ENCODE data around the gene MLPH. TPM values are rescaled to one million over a fixed set of nuclear protein-coding genes. Genes with fewer than 3 reads are reported as not detected.

MLPH gene
- total RNA-seq, 3 donors from 2014 or later: 0.38 to 0.48 (median 0.47) TPM

DNA sequence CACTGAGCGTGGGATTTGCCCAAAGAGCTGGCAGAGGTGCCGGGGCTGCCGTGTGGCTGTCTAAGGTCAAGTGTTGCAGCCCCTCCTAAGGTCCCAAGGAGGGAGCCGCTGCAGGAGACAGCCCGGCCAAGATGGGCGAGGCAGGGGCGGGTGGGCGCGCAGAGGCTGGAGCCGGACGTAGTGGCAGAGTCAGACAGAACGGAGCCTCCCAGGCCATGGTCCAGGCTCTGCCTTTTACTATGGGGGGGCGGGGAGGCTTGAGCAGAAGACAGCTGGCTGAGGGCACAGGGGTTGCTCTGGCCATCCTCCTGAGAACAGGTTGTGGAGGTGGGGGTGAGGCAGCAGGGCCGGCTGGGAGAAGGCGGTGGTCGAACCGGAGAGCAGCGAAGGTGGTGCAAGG lies 51.9 kb downstream of the MLPH start:
- peaks cover 2% of the 10 kb centered on the region for H3K27me3 Mint-ChIP-seq (ENCODE audit: low read depth)
- H3K4me1 Mint-ChIP-seq (ENCODE audit: low read depth): no peaks in the 10 kb centered on the region
- no peak overlapping the region for H3K4me3 Mint-ChIP-seq
- ATAC-seq (no peak), DNase-seq (no peak)
- H3K9me3 Mint-ChIP-seq: no peaks in the 10 kb centered on the region
- no peaks in the 10 kb centered on the region for H3K36me3 Mint-ChIP-seq (ENCODE audit: insufficient read depth)

DNA sequence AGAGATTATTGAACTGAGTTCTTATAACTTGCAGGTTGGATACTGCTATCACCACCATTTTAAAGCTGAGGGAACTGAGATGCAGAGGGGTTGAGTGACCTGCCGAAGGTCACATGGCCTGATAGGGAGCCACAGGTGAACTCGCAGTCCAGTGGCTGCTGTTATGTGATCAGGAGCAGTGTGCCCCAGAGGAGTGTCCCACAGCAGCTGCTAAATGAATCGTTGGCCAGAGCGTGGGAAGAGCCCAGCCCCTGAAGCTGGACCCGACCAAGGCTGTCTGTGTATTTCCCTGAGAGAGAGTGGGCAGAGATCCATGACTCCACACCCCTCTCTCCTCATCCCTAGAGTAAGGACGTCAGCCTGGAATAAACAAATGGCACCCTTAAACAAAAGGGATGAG lies 52.6 kb downstream of the MLPH start:
- no peaks in the 10 kb centered on the region for H3K9me3 Mint-ChIP-seq
- DNase-seq (no peak), ATAC-seq (no peak)
- no peak overlapping the region for H3K4me3 Mint-ChIP-seq
- H3K4me1 Mint-ChIP-seq (ENCODE audit: low read depth): no peaks in the 10 kb centered on the region
- no peaks in the 10 kb centered on the region for H3K36me3 Mint-ChIP-seq (ENCODE audit: insufficient read depth)
- peaks cover 2% of the 10 kb centered on the region for H3K27me3 Mint-ChIP-seq (ENCODE audit: low read depth)

DNA sequence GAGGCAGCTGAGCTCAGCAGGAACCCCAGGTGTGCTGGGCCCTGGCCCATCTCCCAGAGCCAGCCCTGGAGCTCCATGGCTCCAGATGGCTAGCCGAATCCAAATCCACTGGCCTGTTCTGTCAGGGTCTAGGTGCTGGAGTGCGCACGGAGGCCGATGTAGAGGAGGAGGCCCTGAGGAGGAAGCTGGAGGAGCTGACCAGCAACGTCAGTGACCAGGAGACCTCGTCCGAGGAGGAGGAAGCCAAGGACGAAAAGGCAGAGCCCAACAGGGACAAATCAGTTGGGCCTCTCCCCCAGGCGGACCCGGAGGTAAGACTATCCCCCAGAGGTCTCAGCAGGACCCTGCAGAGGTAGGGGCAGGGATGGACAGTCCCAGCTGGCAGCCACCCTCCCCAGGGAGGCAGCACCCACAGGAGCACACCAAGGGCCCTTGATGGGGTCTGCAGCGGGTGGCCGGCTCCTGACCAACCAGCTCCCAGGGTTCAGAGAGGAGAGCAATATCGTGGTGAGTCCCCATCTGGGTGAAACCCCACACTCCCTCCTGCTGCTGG lies 53.2 kb downstream of the MLPH start:
- no peak overlapping the region for H3K4me3 Mint-ChIP-seq

DNA sequence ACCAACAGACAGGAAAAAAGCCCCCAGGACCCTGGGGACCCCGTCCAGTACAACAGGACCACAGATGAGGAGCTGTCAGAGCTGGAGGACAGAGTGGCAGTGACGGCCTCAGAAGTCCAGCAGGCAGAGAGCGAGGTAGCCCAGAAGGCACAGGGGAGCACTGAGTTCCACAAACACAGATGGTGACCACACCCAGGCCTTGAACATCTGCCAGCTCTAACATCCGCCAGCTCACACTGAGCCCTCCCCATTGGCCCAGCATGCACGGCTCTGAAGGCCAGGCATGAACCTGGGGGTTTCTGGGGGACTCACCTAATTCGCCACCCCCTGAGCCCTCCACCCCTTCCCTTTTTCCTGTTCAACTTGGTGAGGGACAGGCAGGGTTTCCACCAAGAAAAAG lies 53.8 kb downstream of the MLPH start:
- H3K4me3 Mint-ChIP-seq: no peak overlapping the region
- no peaks in the 10 kb centered on the region for H3K36me3 Mint-ChIP-seq (ENCODE audit: insufficient read depth)
- H3K27me3 Mint-ChIP-seq (ENCODE audit: low read depth): peaks cover 2% of the 10 kb centered on the region
- H3K4me1 Mint-ChIP-seq (ENCODE audit: low read depth): no peaks in the 10 kb centered on the region
- H3K9me3 Mint-ChIP-seq: no peaks in the 10 kb centered on the region
- DNase-seq (no peak), ATAC-seq (no peak)

More for the DNA sequence above, 53.2 kb downstream of the MLPH start:
- ATAC-seq: no peak
- no peak for DNase-seq
- Mint-ChIP-seq H3K27me3 (ENCODE audit: low read depth) (peaks cover 2% of the 10 kb centered on the region), H3K4me1 (ENCODE audit: low read depth) (no peaks in the 10 kb centered on the region), H3K36me3 (ENCODE audit: insufficient read depth) (no peaks in the 10 kb centered on the region), H3K9me3 (no peaks in the 10 kb centered on the region)

DNA sequence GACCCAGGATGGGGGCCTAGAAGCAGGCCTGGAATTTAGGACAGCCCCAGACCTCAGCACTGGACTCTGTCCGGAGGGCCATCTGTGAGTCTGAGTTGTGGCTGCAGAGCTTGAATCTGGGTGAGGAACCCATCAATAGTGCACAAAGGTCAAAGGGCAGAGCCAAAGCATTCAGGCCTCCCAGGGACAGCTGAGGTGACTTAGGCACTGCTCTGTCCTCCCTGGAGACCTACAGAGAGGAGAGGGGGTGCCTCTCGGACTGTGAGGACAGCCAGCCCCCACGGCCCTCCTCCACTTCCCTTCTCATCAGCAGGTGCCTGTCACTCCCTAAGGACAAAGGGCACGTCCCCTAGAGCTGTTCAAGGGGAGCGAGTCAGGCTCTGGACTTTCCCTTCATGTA lies 54.2 kb downstream of the MLPH start:
- Mint-ChIP-seq H3K27me3 (ENCODE audit: low read depth) (peaks cover 2% of the 10 kb centered on the region), H3K4me1 (ENCODE audit: low read depth) (no peaks in the 10 kb centered on the region), H3K4me3 (no peak overlapping the region), H3K9me3 (no peaks in the 10 kb centered on the region), H3K36me3 (ENCODE audit: insufficient read depth) (no peaks in the 10 kb centered on the region)
- DNase-seq (no peak), ATAC-seq (no peak)

DNA sequence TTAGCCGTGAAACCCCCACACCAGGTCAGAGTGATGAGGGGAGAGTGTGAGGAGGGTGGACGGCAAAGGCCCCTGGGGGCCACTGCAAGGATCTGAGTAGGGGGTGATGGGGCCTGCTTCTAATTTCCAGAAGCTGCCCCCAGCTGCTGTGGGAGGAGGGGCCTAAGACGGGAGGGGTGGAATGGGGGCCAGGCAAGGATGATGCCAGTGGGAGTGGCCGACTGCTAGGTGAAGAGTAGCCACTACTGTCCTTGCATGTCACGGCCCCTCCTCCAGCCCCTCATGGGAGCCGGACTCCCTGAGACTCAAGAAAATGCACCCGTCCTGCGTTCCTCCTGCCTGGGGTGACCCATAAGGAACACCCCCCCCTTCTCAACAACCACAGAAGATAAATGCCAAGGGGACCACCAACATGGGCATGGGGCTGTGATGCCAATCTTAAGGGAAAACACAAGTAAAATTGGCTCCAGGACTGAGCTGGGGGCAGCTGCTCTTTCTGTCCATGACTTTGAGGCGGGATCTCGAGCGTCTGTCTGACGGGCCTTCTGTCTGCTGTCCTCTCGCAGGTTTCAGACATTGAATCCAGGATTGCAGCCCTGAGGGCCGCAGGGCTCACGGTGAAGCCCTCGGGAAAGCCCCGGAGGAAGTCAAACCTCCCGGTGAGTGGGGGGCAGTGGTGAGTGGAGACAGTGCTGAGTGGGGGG lies 55.1 kb downstream of the MLPH start:
- ATAC-seq (no peak), DNase-seq (no peak)
- Mint-ChIP-seq H3K36me3 (ENCODE audit: insufficient read depth) (no peaks in the 10 kb centered on the region), H3K27me3 (ENCODE audit: low read depth) (peaks cover 2% of the 10 kb centered on the region), H3K4me1 (ENCODE audit: low read depth) (no peaks in the 10 kb centered on the region), H3K9me3 (no peaks in the 10 kb centered on the region), H3K4me3 (no peak overlapping the region)

DNA sequence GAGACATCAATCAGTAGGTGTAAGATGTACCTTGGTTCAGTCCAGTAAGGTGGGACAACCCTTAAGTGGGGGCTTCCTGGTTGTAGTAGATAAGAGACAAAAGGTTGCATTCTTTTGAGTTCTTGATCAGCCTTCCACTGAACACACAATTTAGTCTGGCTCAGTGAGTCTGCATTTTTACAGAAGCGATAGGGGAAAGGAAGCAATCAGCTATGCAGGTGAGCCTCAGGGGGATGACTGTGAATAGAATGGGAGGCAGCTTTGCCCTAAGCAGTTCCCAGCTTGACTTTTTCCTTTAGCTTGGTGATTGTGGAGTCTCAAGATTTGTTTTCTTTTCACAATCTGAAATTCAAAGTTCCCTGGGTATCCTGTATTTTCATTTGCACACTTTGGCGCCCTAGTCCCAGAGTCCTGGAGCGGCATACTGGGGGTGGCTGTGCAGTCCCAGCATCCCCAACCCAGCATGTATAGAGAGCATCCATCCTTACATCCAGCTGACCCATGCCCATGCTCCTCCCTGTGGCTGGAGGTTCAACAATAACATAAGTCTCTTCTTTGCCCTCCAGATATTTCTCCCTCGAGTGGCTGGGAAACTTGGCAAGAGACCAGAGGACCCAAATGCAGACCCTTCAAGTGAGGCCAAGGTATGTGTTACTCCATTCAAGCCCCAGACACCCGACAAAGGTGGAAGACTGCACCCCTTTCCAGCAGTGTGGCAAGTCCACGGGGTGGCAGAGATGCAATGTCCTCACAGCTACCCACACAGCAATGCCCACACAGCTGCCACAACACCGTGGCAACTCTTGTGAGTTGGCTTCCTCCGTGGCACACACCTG lies 59.2 kb downstream of the MLPH start:
- ATAC-seq: no peak
- no peak for DNase-seq
- Mint-ChIP-seq H3K9me3 (no peaks in the 10 kb centered on the region), H3K4me3 (no peak overlapping the region), H3K36me3 (ENCODE audit: insufficient read depth) (no peaks in the 10 kb centered on the region), H3K27me3 (ENCODE audit: low read depth) (no peaks in the 10 kb centered on the region), H3K4me1 (ENCODE audit: low read depth) (no peaks in the 10 kb centered on the region)

DNA sequence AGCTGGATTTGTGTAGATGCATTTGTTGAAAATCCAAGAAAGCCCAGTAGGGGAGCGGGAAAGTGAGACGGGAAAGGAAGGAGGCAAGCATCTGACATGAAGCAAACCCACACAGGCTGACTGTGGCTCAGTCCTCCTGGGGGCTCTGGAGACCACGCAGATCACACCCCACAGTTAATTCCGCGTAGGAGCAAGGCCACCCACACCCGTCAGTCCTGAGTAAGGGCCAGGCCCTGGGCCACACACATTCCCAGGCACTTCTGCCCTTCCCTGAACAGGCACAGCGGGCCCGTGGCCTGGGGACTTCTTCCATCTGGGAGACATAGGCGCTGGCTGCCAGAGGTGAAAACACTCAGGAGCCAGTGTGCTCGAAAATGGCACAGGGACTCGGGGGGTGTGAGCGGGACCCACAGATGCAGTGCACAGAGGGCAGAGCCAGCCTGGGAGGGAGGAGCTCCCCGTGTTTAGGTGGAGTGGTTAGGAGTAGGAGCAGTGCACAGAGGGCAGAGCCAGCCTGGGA lies 59.9 kb downstream of the MLPH start:
- DNase-seq: no peak
- ATAC-seq: no peak
- no peaks in the 10 kb centered on the region for H3K27me3 Mint-ChIP-seq (ENCODE audit: low read depth)
- no peaks in the 10 kb centered on the region for H3K36me3 Mint-ChIP-seq (ENCODE audit: insufficient read depth)
- no peaks in the 10 kb centered on the region for H3K4me1 Mint-ChIP-seq (ENCODE audit: low read depth)
- no peak overlapping the region for H3K4me3 Mint-ChIP-seq
- no peaks in the 10 kb centered on the region for H3K9me3 Mint-ChIP-seq

DNA sequence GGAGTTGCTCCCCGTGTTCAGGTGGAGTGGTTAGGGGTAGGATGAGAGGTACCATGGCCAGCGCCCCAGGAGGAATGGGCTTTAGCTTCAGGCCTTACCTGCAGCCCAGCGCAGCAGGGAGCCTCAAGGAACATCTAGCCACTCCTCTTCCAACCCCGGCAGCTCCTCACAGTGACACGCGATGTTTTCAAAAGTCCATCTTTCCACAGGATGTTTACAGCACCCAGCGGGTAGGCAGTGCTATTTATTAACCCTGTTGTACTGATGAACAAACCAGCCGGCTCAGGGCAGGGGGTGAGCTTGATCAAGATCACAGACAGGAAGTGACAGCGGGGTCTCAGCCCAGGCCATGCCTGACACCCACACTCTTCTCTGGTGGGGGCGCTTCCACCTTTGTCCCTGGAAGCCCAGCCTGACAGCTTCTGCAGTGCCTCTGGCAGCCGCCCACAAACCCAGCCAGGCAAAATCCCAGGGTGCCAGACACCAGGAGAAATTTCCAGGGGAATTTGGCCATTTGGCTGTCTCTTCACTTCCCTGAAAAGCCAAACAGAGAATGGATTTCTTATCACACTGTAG lies 60.9 kb downstream of the MLPH start:
- Mint-ChIP-seq H3K9me3 (no peaks in the 10 kb centered on the region), H3K36me3 (ENCODE audit: insufficient read depth) (no peaks in the 10 kb centered on the region), H3K27me3 (ENCODE audit: low read depth) (no peaks in the 10 kb centered on the region), H3K4me3 (no peak overlapping the region), H3K4me1 (ENCODE audit: low read depth) (no peaks in the 10 kb centered on the region)
- DNase-seq (no peak), ATAC-seq (no peak)

DNA sequence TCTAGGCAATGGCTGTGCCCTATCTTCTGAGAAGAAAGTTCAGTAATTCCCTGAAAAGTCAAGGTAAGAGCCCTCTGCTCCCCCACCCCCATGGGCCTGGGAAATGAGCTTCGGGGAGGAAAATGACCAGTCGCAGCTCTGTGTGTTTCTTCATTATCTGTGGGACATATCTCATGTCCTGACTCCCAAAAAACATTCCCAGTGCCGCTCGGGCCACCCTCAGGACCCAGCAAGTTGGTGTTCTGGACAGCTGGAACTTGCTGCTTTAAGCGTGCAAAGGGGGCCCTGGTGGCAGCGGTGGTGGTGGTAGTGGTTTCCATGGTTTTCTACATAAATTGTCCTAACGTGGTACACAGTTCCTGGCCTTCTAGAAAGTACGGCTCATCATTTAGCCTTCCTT lies 62.2 kb downstream of the MLPH start:
- no peak for ATAC-seq
- DNase-seq: no peak
- H3K9me3 Mint-ChIP-seq: no peaks in the 10 kb centered on the region
- H3K4me3 Mint-ChIP-seq: no peak overlapping the region
- H3K36me3 Mint-ChIP-seq (ENCODE audit: insufficient read depth): no peaks in the 10 kb centered on the region
- no peaks in the 10 kb centered on the region for H3K4me1 Mint-ChIP-seq (ENCODE audit: low read depth)
- H3K27me3 Mint-ChIP-seq (ENCODE audit: low read depth): peaks cover 4% of the 10 kb centered on the region

DNA sequence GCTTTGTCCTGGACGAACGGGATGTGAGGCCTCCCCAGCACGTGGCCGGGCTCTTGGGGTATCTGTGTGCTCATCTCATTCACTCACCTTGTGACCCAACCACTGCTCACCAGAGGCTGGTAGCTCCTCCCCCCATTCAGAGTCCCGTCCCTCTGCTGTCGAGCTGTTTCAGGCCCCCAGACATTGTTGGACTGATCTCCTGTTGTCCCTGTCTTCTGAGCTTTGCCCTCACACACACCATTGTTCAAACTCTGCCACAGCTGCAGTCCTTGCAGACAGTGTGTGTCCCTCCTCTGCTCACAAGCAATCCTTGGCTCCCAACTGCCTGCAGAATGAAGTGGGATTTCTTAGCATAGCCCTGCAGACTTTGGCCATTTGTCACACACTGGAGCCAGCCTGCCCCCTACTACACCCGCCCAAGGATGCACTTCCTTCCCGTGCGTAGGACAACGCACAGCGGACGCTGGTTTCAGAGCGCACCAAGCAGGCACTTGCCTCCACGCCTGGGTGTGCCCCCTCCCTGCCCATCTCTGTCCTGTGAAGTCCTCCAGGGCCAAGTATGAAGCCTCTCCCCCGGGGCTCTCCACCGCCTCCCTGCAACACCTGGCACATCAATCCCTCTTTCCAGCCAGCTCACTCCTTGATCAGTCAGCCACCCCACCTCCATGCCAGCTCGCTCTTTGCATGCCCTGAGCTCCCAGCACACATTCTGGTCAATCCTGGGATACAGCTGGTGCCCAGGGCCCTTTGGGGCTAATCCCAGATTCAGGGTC lies 62.8 kb downstream of the MLPH start:
- Mint-ChIP-seq H3K9me3 (no peaks in the 10 kb centered on the region), H3K36me3 (ENCODE audit: insufficient read depth) (no peaks in the 10 kb centered on the region), H3K4me1 (ENCODE audit: low read depth) (no peaks in the 10 kb centered on the region), H3K4me3 (no peak overlapping the region), H3K27me3 (ENCODE audit: low read depth) (peaks cover 4% of the 10 kb centered on the region)
- ATAC-seq: no peak
- no peak for DNase-seq

DNA sequence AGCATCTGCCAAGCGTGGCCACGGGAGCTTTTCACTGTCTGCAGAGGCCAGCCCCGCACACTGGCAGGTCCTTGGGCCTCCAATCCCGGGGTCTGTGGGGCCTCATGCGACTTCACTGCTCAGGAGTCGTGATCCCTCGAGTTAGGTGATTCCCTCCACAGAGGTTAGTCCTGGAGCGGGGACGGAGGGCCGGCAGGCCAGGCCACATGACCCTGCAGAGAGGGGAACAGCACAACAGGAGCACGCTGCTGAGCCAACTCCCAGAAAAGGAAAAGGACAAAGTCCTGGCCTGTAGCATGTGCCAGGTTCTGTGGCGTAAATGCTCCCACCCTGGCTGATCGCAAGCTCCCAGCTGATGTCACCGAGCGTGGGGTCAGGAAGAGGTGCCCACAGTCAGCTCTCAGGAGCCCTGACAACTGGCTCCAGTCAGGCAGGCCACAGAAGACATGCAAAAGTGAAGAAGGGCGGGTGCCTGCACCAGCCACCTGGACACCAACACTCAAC lies 64.1 kb downstream of the MLPH start:
- no peaks in the 10 kb centered on the region for H3K4me1 Mint-ChIP-seq (ENCODE audit: low read depth)
- peaks cover 4% of the 10 kb centered on the region for H3K27me3 Mint-ChIP-seq (ENCODE audit: low read depth)
- no peak for ATAC-seq
- H3K4me3 Mint-ChIP-seq: no peak overlapping the region
- H3K36me3 Mint-ChIP-seq (ENCODE audit: insufficient read depth): no peaks in the 10 kb centered on the region
- H3K9me3 Mint-ChIP-seq: peaks cover 6% of the 10 kb centered on the region
- no peak for DNase-seq

DNA sequence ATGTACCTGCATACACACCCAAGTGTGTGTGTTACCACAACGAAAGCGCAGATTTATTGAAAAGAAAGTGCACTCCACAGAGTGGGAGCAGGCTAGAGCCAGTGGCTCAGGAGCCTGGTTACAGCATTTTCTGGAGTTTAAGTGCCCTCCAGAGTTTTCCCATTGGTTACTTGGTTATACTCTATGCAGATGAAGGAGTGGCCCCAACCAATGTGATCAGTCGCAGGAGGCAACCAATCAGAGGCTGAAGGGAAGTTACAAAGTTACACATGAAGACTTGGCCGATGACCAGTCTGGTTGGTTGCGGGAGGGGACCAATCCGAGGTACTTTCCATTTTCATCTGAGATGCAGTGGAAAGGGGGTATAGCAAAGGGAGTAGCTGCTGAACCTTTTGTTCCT lies 65.9 kb downstream of the MLPH start:
- ATAC-seq: no peak
- Mint-ChIP-seq H3K27me3 (ENCODE audit: low read depth) (peaks cover 4% of the 10 kb centered on the region), H3K4me1 (ENCODE audit: low read depth) (peaks cover 9% of the 10 kb centered on the region), H3K36me3 (ENCODE audit: insufficient read depth) (no peaks in the 10 kb centered on the region), H3K9me3 (peaks cover 8% of the 10 kb centered on the region), H3K4me3 (no peak overlapping the region)
- no peak for DNase-seq

DNA sequence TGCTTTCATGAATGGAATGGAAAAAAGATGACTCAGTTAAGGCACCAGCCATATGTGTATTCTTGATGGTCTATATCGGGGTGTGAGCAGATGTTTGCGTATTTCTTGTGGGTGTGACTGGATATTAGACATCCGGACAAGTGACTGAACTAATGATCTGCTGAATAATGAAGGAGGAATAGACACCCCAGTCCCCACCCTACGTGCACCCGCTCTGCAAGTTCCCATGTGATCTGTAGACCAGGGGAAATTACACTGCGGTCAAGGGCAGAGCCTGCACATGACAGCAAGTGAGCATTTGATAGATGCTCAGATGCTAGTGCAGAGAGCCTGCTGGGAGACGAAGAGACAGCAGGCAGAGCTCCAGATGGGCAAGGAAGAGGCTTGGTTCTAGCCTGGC lies 66.9 kb downstream of the MLPH start:
- H3K27me3 Mint-ChIP-seq (ENCODE audit: low read depth): peaks cover 5% of the 10 kb centered on the region
- ATAC-seq (no peak), DNase-seq (no peak)
- no peak overlapping the region for H3K4me3 Mint-ChIP-seq
- H3K9me3 Mint-ChIP-seq: peaks cover 8% of the 10 kb centered on the region
- H3K4me1 Mint-ChIP-seq (ENCODE audit: low read depth): peaks cover 12% of the 10 kb centered on the region
- H3K36me3 Mint-ChIP-seq (ENCODE audit: insufficient read depth): no peaks in the 10 kb centered on the region
